OCI-M2 (cell line): ENCODE data around the gene ISOC2.
"Not testable (repeated sequence)": the region's sequence is repeated elsewhere in the genome, so short reads cannot be mapped to it uniquely, and the experiment has no call there.

Experiments used
- DNase-seq: peaks from one replicate; lab custom pipeline; 2025; ENCODE audit not compliant: unreplicated experiment; lab: John Stamatoyannopoulos, UW

The ISOC2 gene

GRCh38 chr19:55410168-55410567 is 51.3 kb downstream of the ISOC2 start:
- no peak for DNase-seq

DNA sequence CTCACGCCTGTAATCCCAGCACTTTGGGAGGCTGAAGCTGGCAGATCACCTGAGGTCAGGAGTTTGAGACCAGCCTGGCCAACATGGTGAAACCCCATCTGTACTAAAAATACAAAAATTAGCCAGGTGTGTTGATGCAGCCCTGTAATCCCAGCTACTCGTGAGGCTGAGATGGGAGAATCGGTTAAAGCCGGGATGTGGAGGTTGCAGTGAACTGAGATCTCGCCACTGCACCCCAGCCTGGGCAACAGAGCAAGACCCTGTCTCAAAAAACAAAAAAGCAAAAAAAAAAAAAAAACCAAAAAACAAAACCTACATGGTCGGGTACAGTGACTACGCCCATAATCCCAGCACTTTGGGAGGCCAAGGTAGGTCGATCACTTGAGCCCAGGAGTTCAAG is 52.3 kb downstream of the ISOC2 start:
- not testable (repeated sequence) for DNase-seq

DNA sequence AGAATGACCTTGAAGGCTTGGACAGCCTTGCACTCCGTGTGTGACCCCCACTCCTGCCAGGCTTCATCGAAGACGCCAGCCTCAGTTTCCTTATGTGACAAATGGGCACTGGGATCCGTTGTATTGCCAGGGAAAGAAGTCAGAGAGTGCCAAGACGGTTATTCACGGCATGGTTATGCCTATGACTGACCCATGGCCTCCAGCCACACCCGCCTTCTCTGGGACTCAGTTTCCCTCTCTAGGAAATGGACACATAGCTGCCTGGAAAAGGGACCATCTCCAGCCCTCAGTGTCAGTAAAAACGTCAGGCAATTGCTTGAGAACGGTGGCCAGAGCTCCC is 52.9 kb downstream of the ISOC2 start:
- DNase-seq, result no peak

DNA sequence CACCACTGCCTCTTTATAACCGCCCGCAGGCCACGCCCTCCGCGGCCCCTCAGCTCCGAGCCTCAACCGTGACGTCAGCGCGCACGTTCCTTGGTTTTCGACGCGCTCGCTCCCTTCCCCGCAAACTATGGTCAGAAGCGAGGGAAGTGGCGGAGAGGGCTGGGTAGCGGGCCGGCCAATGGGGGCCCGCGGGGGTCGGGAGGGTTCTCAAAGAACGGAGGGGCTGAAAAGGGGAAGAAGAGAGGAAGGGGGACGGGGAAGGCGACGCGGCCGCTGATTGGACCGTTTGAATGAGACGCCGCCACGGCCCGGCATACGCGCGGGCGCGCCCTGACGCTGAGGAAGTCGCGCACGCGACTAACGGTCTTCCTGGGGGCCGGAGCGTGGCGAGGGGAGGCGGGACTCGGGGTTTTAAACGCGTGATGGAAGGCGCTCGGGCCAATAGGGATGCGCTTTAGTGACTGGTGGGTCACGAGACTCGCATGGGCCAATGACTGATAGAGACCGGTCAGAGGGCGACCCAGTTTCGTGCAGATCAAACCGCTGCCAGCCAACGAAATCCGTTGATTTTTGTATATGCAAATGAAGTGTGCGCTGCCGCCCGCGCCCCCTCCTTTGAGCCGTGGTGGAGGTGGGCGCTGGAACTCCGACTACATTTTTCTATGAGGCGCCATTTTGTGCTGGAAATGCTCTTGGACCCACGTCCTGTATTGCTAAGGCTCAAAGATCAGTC is 53.5 kb downstream of the ISOC2 start:
- DNase-seq, result peak; percentile 95

- not testable (repeated sequence) for DNase-seq
These were observed 54.0 kb downstream of the ISOC2 start, which contains the start of gene UBE2S for GRCh38 chr19:55407550-55407799. TSS of gene UBE2S (minus strand) at chr19:55407788. CDS start at chr19:55407589, 199 bp downstream.

DNA sequence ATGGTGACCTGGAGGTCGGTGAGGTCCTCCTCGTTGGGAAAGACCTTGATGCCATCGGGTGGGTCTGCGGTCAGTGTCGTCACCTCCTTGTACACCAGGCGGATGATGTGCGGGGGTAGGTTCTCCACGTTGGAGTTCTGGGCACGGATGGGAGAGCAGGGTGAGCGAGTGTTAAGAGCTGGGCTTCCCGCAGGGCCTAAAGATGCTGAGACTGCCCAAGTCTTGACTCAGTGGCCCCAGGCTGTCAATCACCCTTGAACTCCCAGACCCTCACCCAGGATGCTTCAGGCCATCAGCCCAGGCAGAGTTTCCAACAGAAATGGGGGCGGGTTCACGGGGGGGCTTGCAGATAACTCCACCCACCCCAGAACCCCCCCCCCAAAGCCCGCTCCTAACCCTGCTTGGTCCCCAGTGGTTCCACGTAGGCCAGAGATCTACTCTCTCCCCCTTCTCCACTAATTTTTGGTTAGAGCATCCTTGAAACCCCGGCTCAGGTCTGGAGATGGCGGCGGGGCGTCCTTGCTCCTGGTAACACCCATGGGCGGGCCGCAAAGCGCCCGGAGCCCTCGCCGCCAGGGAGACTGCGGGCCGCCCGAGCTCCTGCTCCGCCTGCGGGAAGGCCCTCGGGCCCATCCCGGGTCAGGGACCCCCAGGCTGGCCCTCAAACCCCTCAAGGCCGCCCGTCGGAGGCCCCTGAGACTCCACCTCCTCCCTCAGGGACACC is 54.5 kb downstream of the ISOC2 start:
- no peak for DNase-seq

DNA sequence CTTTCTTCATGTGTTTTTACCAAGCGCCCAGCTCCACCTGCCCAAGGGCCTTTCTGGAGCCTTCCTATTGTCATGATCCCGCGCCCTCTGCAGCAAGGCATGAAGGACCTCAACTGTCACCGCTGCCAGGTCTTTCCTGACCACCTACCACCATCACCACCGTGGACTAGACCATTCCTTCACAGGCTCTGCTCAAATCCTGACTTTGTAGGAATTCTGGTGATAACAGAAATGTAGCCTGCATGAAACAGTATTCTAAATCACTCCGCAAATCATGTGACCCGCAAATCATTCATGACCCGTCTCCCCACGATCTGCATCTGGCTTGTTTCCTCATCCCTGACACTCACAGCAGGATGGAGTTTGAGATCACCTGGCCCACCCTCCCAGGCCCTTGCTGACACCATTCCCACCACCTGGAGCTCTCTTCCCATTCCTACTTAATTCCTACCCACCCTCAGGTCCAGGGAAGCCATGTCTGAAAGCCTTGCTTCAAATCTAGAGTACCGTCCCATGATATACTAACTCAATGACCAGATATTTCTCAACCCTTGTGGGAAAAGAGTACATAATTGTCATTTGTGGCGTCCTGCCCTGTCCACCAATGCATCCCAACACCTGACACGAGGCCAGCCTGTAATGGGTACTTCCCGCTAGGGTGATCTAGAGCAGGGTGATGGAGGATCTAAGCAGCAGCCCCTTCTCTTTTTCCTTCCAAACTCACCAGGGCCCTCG is 55.2 kb downstream of the ISOC2 start:
- no peak for DNase-seq

DNA sequence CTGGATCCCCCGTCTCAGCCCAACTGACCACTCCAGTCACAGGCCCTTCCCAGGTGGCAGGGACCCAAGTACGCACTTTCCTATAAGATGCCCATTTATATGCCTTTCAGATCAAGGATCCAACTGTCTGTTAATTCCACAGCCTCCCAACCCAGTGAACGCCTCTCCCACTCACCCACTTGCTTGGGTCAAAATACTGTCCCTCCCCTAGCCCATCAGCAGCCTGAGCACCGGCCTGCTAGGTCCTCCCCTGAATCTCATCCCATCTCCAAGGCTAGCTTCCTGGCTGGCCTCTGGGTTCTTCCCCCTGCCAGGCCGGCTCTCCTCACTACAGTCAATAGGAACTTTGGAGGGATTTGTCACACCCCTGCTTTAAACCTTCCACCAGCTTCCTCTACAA is 55.8 kb downstream of the ISOC2 start:
- DNase-seq, result no peak
